ENCODE results near the gene DCAF12.
"Not testable (repeated sequence)": the region's sequence is repeated elsewhere in the genome, so short reads cannot be mapped to it uniquely, and the experiment has no call there.

DCAF12 gene

GRCh38 chr9:34126207-34127034 lies at the start of gene DCAF12:
TSS of gene DCAF12 (minus strand) at chr9:34126698. CDS start at chr9:34126431, 267 bp downstream.
- peak; percentile 79 for DNase-seq

GRCh38 chr9:34176089-34176488 lies 49.6 kb upstream of the DCAF12 start:
- DNase-seq, result no peak

- DNase-seq, result no peak
Measured at GRCh38 chr9:34171753-34172535, 45.4 kb upstream of the DCAF12 start.

GRCh38 chr9:34170237-34170991 lies 43.9 kb upstream of the DCAF12 start:
- DNase-seq, result no peak

- no peak for DNase-seq
Measured at GRCh38 chr9:34169125-34169524, 42.6 kb upstream of the DCAF12 start.

GRCh38 chr9:34163434-34163833 lies 36.9 kb upstream of the DCAF12 start:
- DNase-seq, result no peak

GRCh38 chr9:34158362-34158869 lies 31.9 kb upstream of the DCAF12 start:
- DNase-seq, result peak; percentile 86

GRCh38 chr9:34157898-34158297 lies 31.4 kb upstream of the DCAF12 start:
- DNase-seq, result no peak

- no peak for DNase-seq
Measured at GRCh38 chr9:34157318-34157717, 30.8 kb upstream of the DCAF12 start.

GRCh38 chr9:34154057-34154456 lies 27.6 kb upstream of the DCAF12 start:
- DNase-seq, result peak; percentile 22

- no peak for DNase-seq
Measured at GRCh38 chr9:34151398-34151797, 24.9 kb upstream of the DCAF12 start.

GRCh38 chr9:34145165-34145564 lies 18.7 kb upstream of the DCAF12 start:
- DNase-seq, result no peak

GRCh38 chr9:34143116-34143515 lies 16.6 kb upstream of the DCAF12 start:
- DNase-seq, result no peak

- no peak for DNase-seq
Measured at GRCh38 chr9:34140853-34141252, 14.4 kb upstream of the DCAF12 start.

GRCh38 chr9:34139477-34140146 lies 13.1 kb upstream of the DCAF12 start:
- DNase-seq, result peak; percentile 59

GRCh38 chr9:34138644-34139043 lies 12.1 kb upstream of the DCAF12 start:
- DNase-seq, result not testable (repeated sequence)

GRCh38 chr9:34134521-34134920 lies 8.0 kb upstream of the DCAF12 start:
- no peak for DNase-seq

- DNase-seq, result no peak
Measured at GRCh38 chr9:34133436-34133949, 7.0 kb upstream of the DCAF12 start.

- DNase-seq, result no peak
Measured at GRCh38 chr9:34131571-34131970, 5.1 kb upstream of the DCAF12 start.

GRCh38 chr9:34127035-34127948 lies 794 bp upstream of the DCAF12 start:
- DNase-seq, result no peak

- DNase-seq, result no peak
Measured at GRCh38 chr9:34125681-34126206, 754 bp downstream of the DCAF12 start.

Data from NCI-H2029 treated with DMSO at 0.1 percent for 48 hours (cell line).